HG03442 (cell line): Measurements from ENCODE around the gene WFDC8.
"Not testable (repeated sequence)": the region's sequence is repeated elsewhere in the genome, so short reads cannot be mapped to it uniquely, and the experiment has no call there.

Experiments
- ATAC-seq: cut with Tn5 transposase; IDR thresholded peaks from one replicate; pipeline ENCODE4 v1.9.1; 2021; ENCODE audit warnings: mild to moderate bottlenecking, moderate library complexity; ENCODE audit not compliant: unreplicated experiment

Gene WFDC8

DNA sequence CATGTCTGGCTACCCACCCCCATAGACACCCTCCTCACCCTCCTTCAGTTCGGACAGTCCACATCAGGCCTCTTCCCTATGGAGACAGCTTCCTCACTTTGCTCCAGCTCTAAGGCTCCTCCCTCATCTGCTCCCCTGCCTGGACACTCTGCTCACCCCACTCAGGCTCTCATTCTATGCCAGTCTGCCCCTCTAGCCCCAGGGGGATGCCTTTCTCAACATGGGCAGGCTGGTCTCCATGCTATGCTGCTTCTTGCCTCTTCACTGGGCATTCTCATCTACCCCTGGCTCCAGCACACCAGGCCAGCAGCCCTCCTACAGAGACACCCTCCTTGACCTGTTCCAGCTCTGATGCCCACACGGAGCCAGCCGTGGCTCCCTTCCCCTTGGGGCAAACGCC is at the start of gene WFDC8:
WFDC8 (minus strand) TSS at position 101 of the 400 bp plus-strand sequence; CDS start at position 64, 37 bp downstream.
- no peak for ATAC-seq

DNA sequence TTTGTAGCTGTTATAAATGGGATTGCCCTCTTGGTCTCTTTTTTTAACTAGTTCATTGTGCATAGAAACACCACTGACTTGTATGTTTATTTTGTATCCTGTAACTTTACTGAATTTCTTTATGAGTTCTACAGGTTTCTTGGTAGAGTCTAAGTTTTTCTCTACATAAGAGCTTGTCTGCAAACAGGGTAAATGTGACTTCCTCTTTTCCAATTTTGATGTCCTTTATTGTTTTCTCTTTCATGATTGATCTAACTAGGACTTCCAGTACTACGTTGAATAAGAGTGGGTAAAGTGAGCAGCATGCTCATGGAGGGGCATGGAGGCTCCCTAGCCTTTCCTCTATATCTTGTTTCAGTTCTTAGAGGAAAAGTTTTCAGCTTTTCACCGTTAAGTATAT is 47.5 kb upstream of the WFDC8 start:
- ATAC-seq, result no peak

DNA sequence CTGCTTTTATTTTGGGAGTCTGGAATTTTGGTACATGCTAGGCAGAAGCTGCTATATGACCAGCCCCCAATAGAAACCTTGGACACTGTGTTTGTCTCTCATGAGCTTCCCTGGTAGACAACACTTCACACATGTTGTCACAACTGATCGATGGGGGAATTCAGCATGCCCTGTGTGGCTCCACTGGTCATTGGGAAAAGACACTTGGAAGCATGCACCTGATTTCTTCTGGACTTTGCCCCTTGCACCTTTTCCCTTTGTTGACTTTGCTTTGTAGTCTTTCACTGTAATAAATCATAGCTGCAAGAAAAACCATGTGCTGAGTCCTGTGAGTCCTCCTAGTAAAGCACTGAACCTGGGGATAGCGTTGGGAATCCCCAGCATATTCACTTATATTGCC is 42.5 kb upstream of the WFDC8 start:
- no peak for ATAC-seq

DNA sequence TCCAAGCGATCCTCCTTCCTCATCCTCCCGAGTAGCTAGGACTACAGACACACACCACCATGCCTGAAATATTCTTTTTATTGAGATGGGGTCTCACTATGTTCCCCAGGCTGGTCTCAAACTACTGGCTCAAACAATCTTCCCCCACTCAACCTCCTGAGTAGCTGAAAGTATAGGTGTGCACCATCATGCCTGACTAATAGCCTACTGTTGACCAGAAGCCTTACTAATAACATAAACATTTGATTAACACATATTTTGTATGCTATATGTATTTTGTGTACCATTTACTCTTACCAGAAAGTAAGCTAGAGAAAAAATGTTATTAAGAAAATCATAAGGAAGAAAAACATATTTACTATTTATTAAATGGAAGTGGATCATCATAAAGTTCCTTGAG is 38.5 kb upstream of the WFDC8 start:
- ATAC-seq, result no peak

DNA sequence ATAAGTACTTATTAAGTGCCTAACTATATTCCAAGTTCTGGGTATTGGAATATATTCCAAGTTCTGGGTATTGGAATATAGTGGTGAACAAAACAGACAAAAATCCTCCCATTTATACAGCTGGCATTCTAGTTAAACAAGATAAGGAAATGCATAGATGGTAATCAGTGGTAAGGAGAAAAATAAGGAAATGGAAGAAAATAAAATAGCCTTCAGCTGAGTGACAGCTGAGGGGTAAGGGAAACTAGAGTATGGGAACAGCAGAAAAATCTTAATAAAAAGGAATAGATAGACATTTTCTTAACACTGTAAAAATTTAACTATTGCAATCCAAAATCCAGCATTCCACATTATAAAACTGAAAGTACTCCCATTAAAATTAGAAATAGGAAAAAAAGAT is 33.2 kb upstream of the WFDC8 start:
- ATAC-seq, result no peak

DNA sequence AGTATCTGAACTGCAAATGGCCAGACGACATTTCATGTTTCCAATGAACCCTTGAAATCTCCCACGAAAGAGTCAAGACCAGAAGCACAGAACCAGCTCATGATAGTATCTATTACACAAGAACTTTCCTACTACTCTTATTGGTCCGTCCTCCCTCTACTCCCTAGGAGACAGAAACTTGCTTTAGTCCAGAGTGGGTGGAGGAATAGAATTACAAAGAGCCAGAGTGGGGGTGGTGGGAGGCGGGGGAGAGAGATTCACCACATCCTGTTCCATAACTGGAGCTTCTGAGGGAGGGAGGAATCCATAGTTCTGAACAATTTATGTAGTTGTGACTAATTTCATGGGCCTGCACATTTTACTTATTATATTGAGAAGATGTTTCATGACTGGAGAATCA is 32.0 kb upstream of the WFDC8 start:
- no peak for ATAC-seq

DNA sequence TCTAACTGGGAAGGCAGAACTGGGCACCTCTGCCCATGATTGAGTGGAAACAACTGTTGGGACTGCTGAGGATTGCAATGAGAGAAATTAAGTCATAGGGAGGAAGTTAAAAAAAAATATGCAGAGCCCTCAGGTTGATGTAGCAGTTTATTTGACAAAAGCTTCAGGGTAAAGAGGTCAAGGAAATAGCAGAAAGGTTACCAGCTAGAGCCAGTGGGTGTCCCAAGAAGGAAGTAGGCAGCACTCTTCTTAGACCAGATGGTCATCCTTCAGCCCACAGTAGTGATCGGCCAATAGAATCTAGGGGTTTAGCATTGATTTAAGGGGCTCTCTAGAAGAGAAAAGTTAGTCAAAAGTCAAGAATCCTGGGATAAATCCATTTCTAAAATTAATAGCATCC is 28.7 kb upstream of the WFDC8 start:
- ATAC-seq, result no peak

DNA sequence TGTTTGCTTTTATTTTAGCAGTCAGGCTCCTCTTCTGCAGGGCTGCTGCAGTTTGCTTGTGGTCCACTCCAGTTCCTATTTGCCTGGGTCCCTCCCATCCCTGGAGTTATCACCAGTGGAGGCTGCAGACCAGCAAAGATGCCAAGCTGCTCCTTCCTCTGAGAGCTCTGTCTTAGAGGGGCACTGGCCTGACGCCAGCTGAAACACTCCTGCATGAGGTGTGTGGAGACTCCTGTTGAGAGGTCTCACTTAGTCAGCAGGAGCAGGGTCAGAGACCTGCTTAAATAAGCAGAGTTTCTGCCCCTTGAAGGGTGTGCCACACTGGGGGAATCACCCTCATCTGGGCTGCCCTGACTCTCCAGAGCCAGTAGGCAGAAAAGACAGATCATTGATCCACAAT is 16.2 kb upstream of the WFDC8 start:
- ATAC-seq, result no peak

DNA sequence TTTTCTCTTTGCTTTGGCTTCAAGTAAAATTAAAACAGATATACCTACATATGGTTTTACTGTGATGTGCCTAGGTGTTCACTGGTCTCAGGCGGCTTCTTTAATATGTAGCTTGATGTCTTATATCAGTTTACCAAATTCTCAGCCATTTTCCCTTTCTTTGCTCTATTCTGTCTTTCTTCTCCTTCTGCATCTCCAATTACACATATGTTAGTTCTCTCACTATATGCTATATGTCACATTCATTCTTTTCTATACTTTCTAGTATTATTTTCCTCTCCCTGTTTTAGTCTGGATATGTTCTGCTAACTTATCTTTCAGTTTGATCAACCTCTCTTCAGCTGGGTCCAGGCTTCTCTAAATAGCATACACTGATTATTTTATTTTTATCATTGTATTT is 14.4 kb upstream of the WFDC8 start:
- no peak for ATAC-seq

DNA sequence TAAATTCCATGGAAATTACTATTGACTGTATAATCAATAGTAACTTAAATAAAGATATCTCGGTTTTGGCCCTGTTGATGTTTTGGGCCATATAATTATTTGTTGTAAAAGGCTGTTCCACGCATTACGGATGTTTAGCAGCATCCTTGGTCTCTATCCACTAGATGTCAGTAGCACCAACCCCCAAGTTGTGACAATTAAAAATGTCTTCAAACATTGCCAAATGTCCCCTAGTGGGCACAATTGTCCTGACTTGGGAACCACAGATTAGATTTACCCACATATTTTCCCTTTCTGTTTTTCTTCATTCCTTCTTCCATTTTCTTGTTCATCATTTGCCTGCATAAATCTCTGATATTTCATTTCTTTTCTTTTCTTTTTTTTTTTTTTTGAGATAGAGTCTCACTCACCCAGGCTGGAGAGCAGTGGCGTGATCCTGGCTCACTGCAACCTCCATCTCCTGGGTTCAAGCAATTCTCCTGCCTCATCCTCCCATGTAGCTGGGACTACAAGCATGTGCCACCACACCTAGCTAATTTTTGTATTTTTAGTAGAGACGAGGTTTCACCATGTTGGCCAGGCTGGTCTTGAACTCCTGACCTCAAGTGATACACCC is 13.6 kb upstream of the WFDC8 start:
- no peak for ATAC-seq

DNA sequence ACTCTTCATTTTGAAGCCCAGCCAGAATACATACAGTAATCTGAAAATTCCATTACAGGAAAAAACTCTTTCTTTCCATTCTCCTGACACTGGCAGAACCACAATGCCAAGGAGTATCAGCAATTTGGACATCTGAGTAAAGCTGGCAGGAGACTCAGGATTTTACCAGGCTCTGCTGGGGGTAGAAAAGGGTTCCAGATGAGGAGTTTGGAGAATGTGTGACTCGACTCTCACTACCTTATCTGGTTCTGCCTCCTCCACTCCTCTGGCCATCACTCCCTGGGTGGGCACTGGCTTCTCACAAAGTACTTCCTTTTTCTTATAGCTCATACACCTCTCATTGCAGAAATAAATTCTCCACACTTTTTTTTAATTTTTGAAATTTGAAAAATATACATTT is 10.6 kb upstream of the WFDC8 start:
- ATAC-seq, result no peak

DNA sequence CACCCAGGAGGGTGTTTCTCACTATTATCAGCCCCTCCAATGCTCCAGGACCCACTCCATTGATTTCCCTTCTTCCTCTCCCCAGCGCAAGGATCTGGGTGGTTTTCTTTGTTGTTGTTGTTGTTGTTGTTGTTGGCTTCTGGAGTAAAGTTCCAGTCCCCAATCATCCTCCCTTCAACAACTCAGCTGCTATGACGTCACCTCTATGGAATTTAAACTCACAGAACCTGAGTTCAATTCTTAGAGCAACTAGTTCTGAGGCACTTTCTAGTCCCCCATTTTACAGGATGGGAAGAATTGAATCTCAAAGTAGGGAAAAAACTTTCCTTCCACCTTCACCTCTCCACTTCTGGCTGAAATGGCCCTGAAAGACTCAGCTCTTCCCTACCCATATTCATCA is 9.7 kb upstream of the WFDC8 start:
- no peak for ATAC-seq

DNA sequence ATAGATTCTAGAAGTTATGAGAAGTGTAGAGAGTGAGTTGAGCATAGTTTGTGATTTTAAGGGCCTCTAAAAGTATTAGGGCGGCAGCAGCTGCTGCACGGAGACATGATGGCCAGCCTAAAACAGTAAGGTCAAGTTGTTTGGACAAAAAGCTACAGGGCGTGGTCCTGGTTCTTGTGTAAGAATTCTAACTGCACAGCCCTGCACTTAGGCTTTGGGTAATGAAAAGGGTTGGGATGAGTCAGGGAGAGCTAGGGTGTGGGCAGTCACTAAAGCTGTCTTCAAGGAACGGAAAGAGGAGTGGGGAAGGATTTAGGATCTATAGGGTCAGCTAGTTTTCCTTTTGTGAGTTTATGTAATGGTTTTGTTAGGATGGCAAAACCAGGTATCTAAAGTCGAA is 6.9 kb upstream of the WFDC8 start:
- not testable (repeated sequence) for ATAC-seq

DNA sequence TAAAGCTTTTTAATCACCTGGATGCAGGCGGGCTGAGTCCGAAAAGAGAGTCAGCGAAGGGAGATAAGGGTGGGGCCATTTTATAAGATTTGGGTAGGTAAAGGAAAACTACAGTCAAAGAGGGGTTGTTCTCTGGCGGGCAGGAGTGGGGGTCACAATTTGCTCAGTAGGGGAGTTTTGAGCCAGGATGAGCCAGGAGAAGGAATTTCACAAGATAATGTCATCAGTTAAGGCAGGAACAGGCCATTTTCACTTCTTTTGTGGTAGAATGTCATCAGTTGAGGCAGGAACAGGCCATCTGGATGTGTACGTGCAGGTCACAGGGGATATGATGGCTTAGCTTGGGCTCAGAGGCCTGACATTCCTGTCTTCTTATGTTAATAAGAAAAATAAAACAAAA is 5.2 kb upstream of the WFDC8 start:
- not testable (repeated sequence) for ATAC-seq

DNA sequence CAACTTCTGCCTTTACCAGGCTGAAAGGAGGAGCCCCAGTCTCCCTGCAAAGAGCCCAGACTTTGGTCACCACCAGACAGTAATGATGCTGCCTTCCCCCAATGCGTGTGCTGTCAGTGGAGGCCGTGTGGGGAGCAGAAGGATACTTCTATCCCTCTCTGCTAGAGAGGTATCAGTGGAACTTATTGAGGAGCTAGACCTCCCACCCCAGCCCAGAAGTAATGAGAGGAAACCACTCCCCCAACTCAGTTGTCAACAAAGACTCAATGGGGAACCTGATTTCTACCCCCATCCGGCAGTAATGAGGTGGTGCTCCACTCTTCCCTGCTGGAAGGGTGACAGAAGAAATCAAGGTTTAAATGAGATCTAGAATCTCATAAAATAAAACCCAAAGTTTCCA is 4.4 kb upstream of the WFDC8 start:
- no peak for ATAC-seq

DNA sequence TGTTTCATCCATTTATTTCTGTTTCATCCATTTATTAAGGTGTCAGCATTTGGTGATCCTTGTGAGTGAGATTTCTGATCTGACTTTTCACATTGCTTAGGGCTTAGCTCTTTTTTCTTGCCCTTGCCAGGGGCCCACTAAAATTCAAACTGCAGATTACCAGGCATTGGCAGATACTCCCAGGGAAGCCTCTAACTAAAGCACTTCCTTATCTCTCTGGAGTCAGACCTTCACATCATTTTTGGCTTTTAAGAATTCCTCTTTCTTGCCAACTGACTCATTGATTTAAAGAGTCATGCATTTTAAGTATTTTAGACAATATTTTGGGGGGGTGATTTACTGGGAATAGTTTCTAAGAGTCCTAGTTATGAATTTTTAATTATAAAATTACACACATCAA is 2.6 kb upstream of the WFDC8 start:
- no peak for ATAC-seq

DNA sequence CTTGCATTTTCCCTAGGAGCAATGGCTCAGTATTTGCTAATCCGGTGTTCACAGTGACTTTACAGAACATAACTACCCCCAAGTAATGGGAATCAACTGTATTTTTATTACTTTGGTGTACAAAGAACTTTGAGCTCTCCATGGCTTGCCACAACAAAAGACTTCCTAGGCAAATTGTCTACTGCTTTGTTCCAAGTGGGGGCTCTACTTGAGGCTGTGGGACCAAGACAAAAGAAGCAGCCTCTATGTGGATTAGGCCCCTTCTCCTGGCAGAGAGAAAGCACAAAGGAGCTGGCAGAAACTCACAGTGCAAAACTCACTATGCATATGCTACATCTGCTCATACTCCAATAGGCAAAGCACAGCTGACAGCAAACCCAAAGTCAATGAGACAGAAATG is 853 bp downstream of the WFDC8 start:
- no peak for ATAC-seq

DNA sequence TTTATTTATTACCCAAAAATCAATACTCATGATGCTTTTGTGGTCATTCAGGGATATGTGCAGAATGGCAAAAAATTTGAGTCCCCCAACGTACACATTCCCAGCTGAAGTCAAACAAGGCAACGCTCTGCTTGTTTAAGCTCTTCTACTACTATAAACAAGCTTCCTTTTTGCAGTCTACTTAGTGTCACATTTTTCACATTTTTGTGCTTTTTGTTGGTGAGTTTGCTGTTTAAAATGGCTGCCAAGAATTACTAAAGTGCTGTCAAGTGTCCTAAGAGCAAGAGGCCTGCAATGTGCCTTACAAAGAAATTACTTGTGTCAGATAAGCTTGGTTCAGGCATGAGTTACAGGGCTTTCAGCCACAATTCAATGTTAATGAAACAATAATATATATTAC is 2.1 kb downstream of the WFDC8 start:
- ATAC-seq, result no peak

DNA sequence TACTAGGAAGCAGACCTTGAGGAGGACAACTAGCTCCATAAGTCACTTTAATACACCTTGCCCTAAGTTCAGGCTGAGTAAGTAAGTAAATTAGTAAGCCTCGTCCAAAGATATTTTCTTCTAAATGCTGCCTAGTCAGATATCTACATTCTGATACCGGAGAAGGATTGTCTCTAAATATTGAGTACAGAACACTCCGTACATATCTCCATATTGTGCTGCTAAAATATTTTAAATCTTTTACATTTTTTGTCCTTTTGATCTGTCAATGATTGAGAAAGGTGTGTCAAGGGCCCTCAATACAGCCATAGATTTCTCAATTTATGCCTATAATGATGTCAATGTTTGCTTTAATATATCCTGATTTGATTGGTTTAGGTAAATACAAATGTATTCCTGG is 3.2 kb downstream of the WFDC8 start:
- ATAC-seq, result no peak

DNA sequence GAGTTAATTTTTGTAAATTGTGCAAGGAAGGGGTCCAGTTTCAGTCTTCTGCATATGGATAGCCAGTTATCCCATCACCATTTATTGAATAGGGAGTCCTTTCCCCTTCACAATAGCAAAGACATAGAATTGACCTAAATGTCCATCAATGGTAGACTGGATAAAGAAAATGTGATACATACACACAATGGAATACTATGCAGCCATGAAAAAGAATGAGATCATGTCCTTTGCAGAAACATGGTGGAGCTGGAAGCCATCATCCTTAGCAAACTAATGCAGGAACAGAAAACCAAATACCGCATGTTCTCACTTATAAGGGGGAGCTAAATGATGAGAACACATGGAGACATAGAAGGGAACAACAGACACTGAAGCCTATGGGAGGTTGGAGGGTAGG is 9.4 kb downstream of the WFDC8 start:
- not testable (repeated sequence) for ATAC-seq

DNA sequence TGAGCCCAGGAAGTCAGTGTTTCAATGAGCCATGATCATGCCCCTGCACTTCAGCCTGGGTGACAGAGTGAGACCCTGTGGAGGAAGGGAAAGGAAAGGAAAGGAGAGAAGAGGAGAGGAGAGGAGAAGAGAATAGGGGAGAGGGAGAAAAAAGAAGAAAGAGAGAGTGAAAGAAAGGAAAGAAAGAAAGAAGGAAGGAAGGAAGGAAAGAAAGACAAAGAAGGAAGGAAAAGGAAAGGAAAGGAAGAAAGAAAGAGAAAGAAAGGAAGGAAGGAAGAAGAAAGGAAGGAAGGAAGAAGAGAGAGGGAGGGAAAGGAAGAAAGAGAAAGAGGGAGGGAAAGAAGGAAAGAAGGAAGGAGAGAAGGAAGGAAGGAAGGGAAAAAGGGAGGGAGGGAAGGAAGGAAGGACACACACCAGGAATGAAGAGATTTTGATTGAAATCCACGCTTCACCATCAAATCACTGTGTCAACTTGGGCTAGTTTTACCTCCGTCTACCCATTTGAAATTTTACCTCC is 14.3 kb downstream of the WFDC8 start:
- no peak for ATAC-seq

DNA sequence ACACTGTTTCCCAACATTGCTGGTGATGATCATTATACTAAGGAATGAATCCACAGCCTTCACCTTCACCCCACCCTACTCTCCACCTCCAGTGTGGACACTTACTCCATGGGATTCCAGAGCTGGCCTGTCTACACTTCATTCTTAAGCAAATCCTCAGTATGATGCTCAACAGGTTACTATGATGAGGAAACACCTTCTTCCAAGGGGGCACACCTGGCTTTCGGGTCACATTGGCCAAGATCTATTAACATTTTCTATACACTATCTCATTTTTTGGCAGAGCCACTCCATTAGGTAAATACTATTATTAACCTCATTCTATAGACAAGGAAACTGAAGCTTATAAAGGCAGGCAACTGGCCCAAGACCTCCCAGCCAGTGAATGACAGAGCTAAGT is 23.9 kb downstream of the WFDC8 start:
- ATAC-seq, result no peak

DNA sequence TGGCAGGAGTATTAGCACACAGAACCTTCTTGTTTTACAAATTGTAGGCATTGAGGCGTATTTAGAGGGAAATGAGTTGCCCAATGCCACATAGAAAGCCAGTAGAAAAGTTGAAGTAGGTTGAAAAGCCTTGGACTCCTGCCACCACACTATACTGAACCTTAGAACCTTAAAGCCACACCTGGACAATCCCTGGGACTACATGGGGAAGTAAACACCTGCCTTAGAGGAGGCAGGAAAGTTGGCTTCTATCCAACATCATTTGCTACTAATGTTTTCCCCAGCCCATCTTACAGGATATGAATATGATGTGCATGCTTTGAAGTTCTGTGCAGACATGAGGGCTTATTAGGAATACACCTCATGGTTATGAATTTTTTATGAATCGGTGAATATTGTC is 26.6 kb downstream of the WFDC8 start:
- ATAC-seq, result no peak
